ENCODE measurements around the gene ZBTB20. TPM values are rescaled to one million over a fixed set of nuclear protein-coding genes. Genes with fewer than 3 reads are reported as not detected.

Gene ZBTB20
- total and polyA plus RNA-seq, 10 of the 15 experiments (the other 5 are each of a cell fraction or from before 2014, with no cell fraction given), result 0.20 to 5.5 (median 2.2) TPM

GRCh38 chr3:114418724-114419543 is 728.2 kb downstream of the ZBTB20 start:
- H4K20me1 ChIP-seq (ENCODE audit: control insufficient read depth, insufficient read depth), result no peaks in the 10 kb centered on the region
- ChIA-PET POLR2A (interaction anchor here (0.7 to 1.1 kb wide), 2 partner anchors 35 to 128 kb away, joined by 3 to 4 read pairs; no protein-coding TSS in a partner anchor), CTCF (interaction anchor here (0.7 to 20.0 kb wide), 48 partner anchors 8 to 841 kb away, joined by 3 to 223 read pairs (median 4); partner anchors contain the start of gene TIGIT), RAD21 (ENCODE audit: unreplicated experiment) (interaction anchor here (0.6 to 6.2 kb wide), 25 partner anchors 10 to 424 kb away, joined by 3 to 72 read pairs (median 5); partner anchors contain the start of gene TIGIT), SMC1A (ENCODE audit: uncharacterized antibody, unreplicated experiment) (interaction anchor here (0.6 to 8.8 kb wide), 30 partner anchors 9 to 414 kb away, joined by 3 to 110 read pairs (median 4); partner anchors contain the start of genes DRD3 and TIGIT)
- intact Hi-C loops (cut with micrococcal nuclease; ENCODE audit: unreplicated experiment) (loop anchor here (1.0 to 2.0 kb wide), 3 partner anchors 35 to 267 kb away; no protein-coding TSS in a partner anchor), in situ Hi-C loops (cut with MboI) (loop anchor here (5.0 kb wide), 2 partner anchors 127 to 267 kb away; partner anchors contain the start of gene TIGIT)
- H3K36me3 ChIP-seq (ENCODE audit: control insufficient read depth in 2 of 2, insufficient read depth in 2 of 2, low read length in 1 of 2), result no peaks in the 10 kb centered on the region
- H3K4me1 ChIP-seq (ENCODE audit: control insufficient read depth, insufficient read depth, low read length), result peaks cover 9% of the 10 kb centered on the region
- DNase-seq (ENCODE audit: low read depth, low spot score), result no peak
- no peaks in the 10 kb centered on the region for H3K27me3 ChIP-seq (replicated peaks in 1 of 2; ENCODE audit: control insufficient read depth in 2 of 2, insufficient read depth in 2 of 2, low read length in 1 of 2)
- no peak overlapping the region; the same call in 1 of the 2 replicates for H3K27ac ChIP-seq (ENCODE audit: control insufficient read depth, insufficient read depth)
- H2AFZ ChIP-seq (ENCODE audit: control insufficient read depth, low read depth, low read length), result no peak overlapping the region
- BruUV-seq (replicated peaks), result no TSS peak
- FAIRE-seq, result peak; percentile 76
- no peak overlapping the region for H3K9ac ChIP-seq (ENCODE audit: control insufficient read depth, insufficient read depth, low read length)
- peak; percentile 96 for ATAC-seq
- 36% methylated on average over 8 of the region's 8 CpGs for WGBS (ENCODE audit: insufficient coverage, insufficient replicate concordance, low lambda C conversion rate, missing lambda C conversion rate)
- H3K79me2 ChIP-seq (ENCODE audit: control insufficient read depth, insufficient read depth, low read length), result no peaks in the 10 kb centered on the region
- H3K4me2 ChIP-seq (ENCODE audit: control insufficient read depth, insufficient read depth), result peak overlapping the region; percentile 71
- H3K9me3 ChIP-seq (replicated peaks; ENCODE audit: control insufficient read depth, insufficient read depth, low read length), result no peaks in the 10 kb centered on the region
- no peak overlapping the region for H3K4me3 ChIP-seq
- no peak for TF ChIP-seq PAX8 (IDR thresholded peaks at IDR 0.05)
- TF ChIP-seq RUNX3 (IDR thresholded peaks at IDR 0.05; ENCODE audit: low read length), result 0 out of 2 replicates have a peak, but pooled peaks have one; percentile 10
- no peak for TF ChIP-seq MLLT1 (IDR thresholded peaks at IDR 0.05)
- TF ChIP-seq BHLHE40 (IDR thresholded peaks at IDR 0.05; ENCODE audit: borderline replicate concordance in 1 of 2, low read depth in 2 of 2, low read length in 1 of 2), result peak in 1 of 2 experiments; percentile 38; a peak in 1 of 4 replicates
- TF ChIP-seq RAD21 (IDR thresholded peaks at IDR 0.05; ENCODE audit: insufficient read depth, low read depth, low read length), result peak; percentile 86
- no peak for TF ChIP-seq JUNB (IDR thresholded peaks at IDR 0.05)
- TF ChIP-seq NRF1 (conservative IDR thresholded peaks at IDR 0.05; ENCODE audit: low read depth, low read length), result no peak
- TF ChIP-seq CBFB (IDR thresholded peaks at IDR 0.05; ENCODE audit: low read depth), result no peak
- TF ChIP-seq, protein P1, sequence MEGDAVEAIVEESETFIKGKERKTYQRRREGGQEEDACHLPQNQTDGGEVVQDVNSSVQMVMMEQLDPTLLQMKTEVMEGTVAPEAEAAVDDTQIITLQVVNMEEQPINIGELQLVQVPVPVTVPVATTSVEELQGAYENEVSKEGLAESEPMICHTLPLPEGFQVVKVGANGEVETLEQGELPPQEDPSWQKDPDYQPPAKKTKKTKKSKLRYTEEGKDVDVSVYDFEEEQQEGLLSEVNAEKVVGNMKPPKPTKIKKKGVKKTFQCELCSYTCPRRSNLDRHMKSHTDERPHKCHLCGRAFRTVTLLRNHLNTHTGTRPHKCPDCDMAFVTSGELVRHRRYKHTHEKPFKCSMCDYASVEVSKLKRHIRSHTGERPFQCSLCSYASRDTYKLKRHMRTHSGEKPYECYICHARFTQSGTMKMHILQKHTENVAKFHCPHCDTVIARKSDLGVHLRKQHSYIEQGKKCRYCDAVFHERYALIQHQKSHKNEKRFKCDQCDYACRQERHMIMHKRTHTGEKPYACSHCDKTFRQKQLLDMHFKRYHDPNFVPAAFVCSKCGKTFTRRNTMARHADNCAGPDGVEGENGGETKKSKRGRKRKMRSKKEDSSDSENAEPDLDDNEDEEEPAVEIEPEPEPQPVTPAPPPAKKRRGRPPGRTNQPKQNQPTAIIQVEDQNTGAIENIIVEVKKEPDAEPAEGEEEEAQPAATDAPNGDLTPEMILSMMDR (IDR thresholded peaks at IDR 0.05 in 2 of 3, conservative IDR thresholded peaks at IDR 0.05 in 1 of 3; ENCODE audit: control insufficient read depth in 2 of 3, extremely low read depth in 1 of 3, insufficient read depth in 1 of 3, low read depth in 3 of 3, low read length in 3 of 3), result peak; percentile 68 to 76 (median 75)
- 0 out of 2 replicates have a peak, but pooled peaks have one; percentile 38 for TF ChIP-seq STAT3 (IDR thresholded peaks at IDR 0.05; ENCODE audit: low read depth, low read length)
- TF ChIP-seq RCOR1 (conservative IDR thresholded peaks at IDR 0.05; ENCODE audit: low read depth, low read length), result no peak
- TF ChIP-seq, protein P2, sequence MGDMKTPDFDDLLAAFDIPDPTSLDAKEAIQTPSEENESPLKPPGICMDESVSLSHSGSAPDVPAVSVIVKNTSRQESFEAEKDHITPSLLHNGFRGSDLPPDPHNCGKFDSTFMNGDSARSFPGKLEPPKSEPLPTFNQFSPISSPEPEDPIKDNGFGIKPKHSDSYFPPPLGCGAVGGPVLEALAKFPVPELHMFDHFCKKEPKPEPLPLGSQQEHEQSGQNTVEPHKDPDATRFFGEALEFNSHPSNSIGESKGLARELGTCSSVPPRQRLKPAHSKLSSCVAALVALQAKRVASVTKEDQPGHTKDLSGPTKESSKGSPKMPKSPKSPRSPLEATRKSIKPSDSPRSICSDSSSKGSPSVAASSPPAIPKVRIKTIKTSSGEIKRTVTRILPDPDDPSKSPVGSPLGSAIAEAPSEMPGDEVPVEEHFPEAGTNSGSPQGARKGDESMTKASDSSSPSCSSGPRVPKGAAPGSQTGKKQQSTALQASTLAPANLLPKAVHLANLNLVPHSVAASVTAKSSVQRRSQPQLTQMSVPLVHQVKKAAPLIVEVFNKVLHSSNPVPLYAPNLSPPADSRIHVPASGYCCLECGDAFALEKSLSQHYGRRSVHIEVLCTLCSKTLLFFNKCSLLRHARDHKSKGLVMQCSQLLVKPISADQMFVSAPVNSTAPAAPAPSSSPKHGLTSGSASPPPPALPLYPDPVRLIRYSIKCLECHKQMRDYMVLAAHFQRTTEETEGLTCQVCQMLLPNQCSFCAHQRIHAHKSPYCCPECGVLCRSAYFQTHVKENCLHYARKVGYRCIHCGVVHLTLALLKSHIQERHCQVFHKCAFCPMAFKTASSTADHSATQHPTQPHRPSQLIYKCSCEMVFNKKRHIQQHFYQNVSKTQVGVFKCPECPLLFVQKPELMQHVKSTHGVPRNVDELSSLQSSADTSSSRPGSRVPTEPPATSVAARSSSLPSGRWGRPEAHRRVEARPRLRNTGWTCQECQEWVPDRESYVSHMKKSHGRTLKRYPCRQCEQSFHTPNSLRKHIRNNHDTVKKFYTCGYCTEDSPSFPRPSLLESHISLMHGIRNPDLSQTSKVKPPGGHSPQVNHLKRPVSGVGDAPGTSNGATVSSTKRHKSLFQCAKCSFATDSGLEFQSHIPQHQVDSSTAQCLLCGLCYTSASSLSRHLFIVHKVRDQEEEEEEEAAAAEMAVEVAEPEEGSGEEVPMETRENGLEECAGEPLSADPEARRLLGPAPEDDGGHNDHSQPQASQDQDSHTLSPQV (IDR thresholded peaks at IDR 0.05), result no peak
- peak; percentile 80; the same call in 1 of the 2 replicates for TF ChIP-seq SMC3 (IDR thresholded peaks at IDR 0.05; ENCODE audit: borderline replicate concordance, low read length)
- 0 out of 2 replicates have a peak, but pooled peaks have one; percentile 19 for TF ChIP-seq YY1 (IDR thresholded peaks at IDR 0.05; ENCODE audit: low read depth, low read length)
